ENCODE measurements around the gene TCFL5. TPM values are rescaled to one million over a fixed set of nuclear protein-coding genes. Genes with fewer than 3 reads are reported as not detected.

The TCFL5 gene
- total RNA-seq, 1 donor from 2014 or later = 11.5 TPM

- TF ChIP-seq POLR2AphosphoS5 (IDR thresholded peaks at IDR 0.05; ENCODE audit: insufficient read depth in 1 of 2, low read depth in 1 of 2) = no peak
- TF ChIP-seq POLR2A (IDR thresholded peaks at IDR 0.05) = no peak
- no peak for TF ChIP-seq CTCF (IDR thresholded peaks at IDR 0.05)
- Histone ChIP-seq H3K36me3 (peaks cover 0 to 20% of the 10 kb centered on the region in 2 donors), H3K27me3 (no peaks in the 10 kb centered on the region), H3K4me1 (peaks cover 18% of the 10 kb centered on the region), H3K4me3 (no peak overlapping the region), H3K27ac (peak overlapping the region; percentile 88), H3K9me3 (no peaks in the 10 kb centered on the region)
- intact Hi-C loops (cut with DNase I) = loop anchor here (10.0 kb wide), 1 partner anchor 493 kb away; the partner anchor contains the start of gene ADRM1
- no peak for DNase-seq (ENCODE audit: extremely low spot score in 2 of 2)
These were observed 63.7 kb downstream of the TCFL5 start for GRCh38 chr20:62797671-62798532.

GRCh38 chr20:62796699-62797491, 64.7 kb downstream of the TCFL5 start:
- Histone ChIP-seq H3K9me3 (no peaks in the 10 kb centered on the region), H3K27ac (peak overlapping the region; percentile 88), H3K4me3 (peak overlapping the region; percentile 66 to 81), H3K4me1 (peaks cover 18% of the 10 kb centered on the region), H3K36me3 (peaks cover 0 to 20% of the 10 kb centered on the region in 2 donors), H3K27me3 (no peaks in the 10 kb centered on the region)
- no peak for DNase-seq (ENCODE audit: extremely low spot score in 2 of 2)
- intact Hi-C loops (cut with DNase I) = loop anchor here (10.0 kb wide), 1 partner anchor 492 kb away; the partner anchor contains the start of gene ADRM1
- TF ChIP-seq POLR2AphosphoS5 (IDR thresholded peaks at IDR 0.05; ENCODE audit: insufficient read depth in 1 of 2, low read depth in 1 of 2) (no peak), CTCF (IDR thresholded peaks at IDR 0.05) (no peak), POLR2A (IDR thresholded peaks at IDR 0.05) (no peak)

- Histone ChIP-seq H3K36me3 (peaks cover 0 to 20% of the 10 kb centered on the region in 2 donors), H3K9me3 (no peaks in the 10 kb centered on the region), H3K27me3 (no peaks in the 10 kb centered on the region), H3K4me1 (peaks cover 26% of the 10 kb centered on the region), H3K4me3 (peak overlapping the region; percentile 66 to 81), H3K27ac (peak overlapping the region; percentile 88)
- no peak for DNase-seq (ENCODE audit: extremely low spot score in 2 of 2)
- TF ChIP-seq POLR2A (IDR thresholded peaks at IDR 0.05) (no peak), POLR2AphosphoS5 (IDR thresholded peaks at IDR 0.05; ENCODE audit: insufficient read depth in 1 of 2, low read depth in 1 of 2) (no peak), CTCF (IDR thresholded peaks at IDR 0.05) (no peak)
- intact Hi-C loops (cut with DNase I) = loop anchor here (10.0 kb wide), 1 partner anchor 490 kb away; the partner anchor contains the start of gene ADRM1
These were observed 66.4 kb downstream of the TCFL5 start for GRCh38 chr20:62795023-62795761.

- H3K9me3 ChIP-seq = no peaks in the 10 kb centered on the region
- no peaks in the 10 kb centered on the region for H3K27me3 ChIP-seq
- H3K27ac ChIP-seq = peak overlapping the region; percentile 88
- DNase-seq (ENCODE audit: extremely low spot score in 2 of 2) = peak in 1 of 2 donors; percentile 95
- peaks cover 0 to 10% of the 10 kb centered on the region in 2 donors for H3K36me3 ChIP-seq
- H3K4me3 ChIP-seq = peak overlapping the region; percentile 66 to 81
- peak in 1 of 2 donors; percentile 92 for TF ChIP-seq POLR2A (IDR thresholded peaks at IDR 0.05)
- no peak for TF ChIP-seq CTCF (IDR thresholded peaks at IDR 0.05)
- TF ChIP-seq POLR2AphosphoS5 (IDR thresholded peaks at IDR 0.05; ENCODE audit: insufficient read depth in 1 of 2, low read depth in 1 of 2) = peak; percentile 70 to 98
- H3K4me1 ChIP-seq = peaks cover 26% of the 10 kb centered on the region
- intact Hi-C loops (cut with DNase I) = loop anchor here (5.0 to 10.0 kb wide), 3 partner anchors 127 to 489 kb away; partner anchors contain the start of gene ADRM1
These were observed 67.5 kb downstream of the TCFL5 start for GRCh38 chr20:62794007-62794724.

All from vagina (tissue), 2 donors.